H1 (cell line): ENCODE data around the gene MGST2. TPM values are rescaled to one million over a fixed set of nuclear protein-coding genes. Genes with fewer than 3 reads are reported as not detected.

Experiments
- ATF2 ChIP-seq: IDR thresholded peaks from 2 replicates; pipeline ENCODE4 v1.6.1; 2012; ENCODE audit warnings: low read length, inconsistent platforms
- ATF3 ChIP-seq: IDR thresholded peaks from 2 replicates; pipeline ENCODE4 v1.6.1; 2011; ENCODE audit warnings: low read depth, mild to moderate bottlenecking, low read length; ENCODE audit not compliant: insufficient read depth
- CBX5 ChIP-seq: fragments of 300-800, 300-1000 bp; sonication (generic); IDR thresholded peaks from 2 replicates; pipeline ENCODE4 v1.7.1; 2016; ENCODE audit warnings: antibody characterized with exemption, low read length, low read depth
- CBX8 ChIP-seq: fragments of 300-800, 300-1000 bp; sonication (generic); IDR thresholded peaks from 2 replicates; pipeline ENCODE4 v1.7.1; 2016; ENCODE audit warnings: low read depth, low read length, borderline replicate concordance
- CHD1 ChIP-seq: IDR thresholded peaks from 2 replicates; pipeline ENCODE4 v1.6.1; 2012; ENCODE audit warnings: low read depth, low read length, improper control_type of control experiment
- CHD2 ChIP-seq: IDR thresholded peaks from 2 replicates; pipeline ENCODE4 v1.6.1; 2012; ENCODE audit warnings: low read length, improper control_type of control experiment
- CREB1 ChIP-seq: IDR thresholded peaks from 2 replicates; pipeline ENCODE4 v1.6.1; 2012; ENCODE audit warnings: inconsistent platforms
- CTBP2 ChIP-seq: IDR thresholded peaks from 2 replicates; pipeline ENCODE4 v1.7.0; 2011; ENCODE audit warnings: borderline replicate concordance, mild to moderate bottlenecking, moderate library complexity, mixed read lengths, low read length; ENCODE audit not compliant: insufficient read depth, insufficient read length
- JUN ChIP-seq: IDR thresholded peaks from 2 replicates; pipeline ENCODE4 v1.6.1; 2011; ENCODE audit warnings: low read depth, mild to moderate bottlenecking, improper control_type of control experiment, low read length
- JUND ChIP-seq: IDR thresholded peaks from 2 replicates; pipeline ENCODE4 v1.6.1; 2011; ENCODE audit warnings: mild to moderate bottlenecking, improper control_type of control experiment, low read length
- MAX ChIP-seq: IDR thresholded peaks from 2 replicates; pipeline ENCODE4 v1.6.1; 2012; ENCODE audit warnings: inconsistent platforms
- NANOG ChIP-seq: IDR thresholded peaks from 2 replicates; pipeline ENCODE4 v1.6.1; 2011; ENCODE audit warnings: low read length, low read depth, mild to moderate bottlenecking, inconsistent platforms; ENCODE audit not compliant: insufficient read depth, poor library complexity, severe bottlenecking
- NRF1 ChIP-seq: IDR thresholded peaks from 2 replicates; pipeline ENCODE4 v1.6.1; 2011; ENCODE audit warnings: mild to moderate bottlenecking, low read depth, low read length, improper control_type of control experiment
- POLR2A ChIP-seq, 2 experiments: IDR thresholded peaks; 1 replicate in 1 of 2; 2 replicates in 1 of 2; pipeline ENCODE4 v1.6.1; 2011; ENCODE audit warnings: low read depth in 2 of 2, low read length in 2 of 2, mild to moderate bottlenecking in 2 of 2; ENCODE audit errors: control extremely low read depth in 1 of 2
- SRF ChIP-seq: IDR thresholded peaks from 2 replicates; pipeline ENCODE4 v1.6.1; 2011; ENCODE audit warnings: mild to moderate bottlenecking, low read depth, low read length, moderate library complexity
- polyA plus RNA-seq, 7 experiments: library from polyadenylated mRNA; depleted of rRNA in 3 of 7; stranded (reverse) in 5 of 7; unstranded in 2 of 7; fragments of >200 nt in 5 of 7; fragments of 200-250 nt in 2 of 7; gene quantifications; 1 replicate in 5 of 7; 2 replicates in 1 of 7; 4 replicates in 1 of 7; pipeline versions ENCODE4 v1.2.1 to v1.2.3, GENCODE V29; 2011 to 2013; ENCODE audit warnings: missing spikeins in 2 of 7, mixed read lengths in 2 of 7
- total RNA-seq: library from RNA; stranded (reverse); fragmentation: NEBNext Ultra II Directional; extraction: Animal tissue kit (Norgen Biotek cat#: 25700); gene quantifications from 2 replicates; pipeline ENCODE4 v1.2.1, GENCODE V29; 2021

MGST2 gene
- total and polyA plus RNA-seq, 2 of the 8 experiments (the other 6 are each of a cell fraction or from before 2014, with no cell fraction given) = 8.0 to 13.6 TPM

- TF ChIP-seq JUND (no peak), NANOG (no peak), CBX8 (no peak), CBX5 (no peak), CTBP2 (no peak), ATF2 (no peak), ATF3 (no peak), CHD2 (no peak), JUN (no peak), CHD1 (no peak), SRF (no peak), NRF1 (no peak), CREB1 (no peak), POLR2A (IDR thresholded peaks at IDR 0.05; ENCODE audit: control extremely low read depth in 1 of 2, low read depth in 2 of 2, low read length in 2 of 2) (no peak), MAX (no peak)
Measured at GRCh38 chr4:139753686-139754085, 88.1 kb downstream of the MGST2 start (continued).
